ENCODE data around the gene ARL13B. TPM values are rescaled to one million over a fixed set of nuclear protein-coding genes. Genes with fewer than 3 reads are reported as not detected.
A peak's percentile ranks its signal among the peaks of the same experiment; 100 is the strongest.

The ARL13B gene
- total RNA-seq, 1 donor from 2014 or later, result 12.1 TPM

DNA sequence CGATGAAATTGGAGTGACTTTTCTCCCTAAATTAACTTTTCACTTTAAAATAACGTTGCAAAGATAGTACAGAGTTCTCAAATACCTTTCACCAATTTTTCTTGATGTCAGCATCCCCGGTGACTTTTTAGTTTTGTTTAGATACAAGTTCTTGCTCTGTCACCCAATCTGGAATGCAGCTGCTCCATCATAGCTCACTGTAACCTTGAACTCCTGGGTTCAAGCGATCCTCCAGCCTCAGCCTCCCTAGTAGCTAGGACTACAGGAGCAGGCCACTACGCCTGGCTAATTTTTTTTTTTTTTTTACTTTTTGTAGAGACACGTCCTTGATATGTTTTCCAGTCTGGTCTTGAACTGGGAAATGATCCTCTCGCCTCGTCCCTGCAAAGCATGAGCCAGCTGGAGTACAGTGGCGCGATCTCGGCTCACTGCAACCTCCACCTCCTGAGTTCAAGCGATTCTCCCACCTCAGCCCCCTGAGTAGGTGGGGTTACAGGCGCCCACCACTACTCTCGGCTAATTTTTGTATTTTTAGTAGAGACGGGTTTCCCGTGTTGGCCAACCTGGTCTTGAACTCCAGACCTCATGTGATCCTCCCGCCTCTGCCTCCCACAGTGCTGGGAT is 83.7 kb downstream of the ARL13B start:
- Mint-ChIP-seq H3K9me3 (ENCODE audit: unreplicated experiment) (peaks cover 4% of the 10 kb centered on the region), H3K36me3 (ENCODE audit: unreplicated experiment) (peaks cover 8% of the 10 kb centered on the region), H3K4me1 (ENCODE audit: low read depth, unreplicated experiment) (peaks cover 8% of the 10 kb centered on the region), H3K27ac (ENCODE audit: unreplicated experiment) (peak overlapping the region; percentile 99), H3K4me3 (ENCODE audit: unreplicated experiment) (peak overlapping the region; percentile 98), H3K27me3 (ENCODE audit: unreplicated experiment) (peaks cover 4% of the 10 kb centered on the region)
- TF ChIP-seq, protein P1, sequence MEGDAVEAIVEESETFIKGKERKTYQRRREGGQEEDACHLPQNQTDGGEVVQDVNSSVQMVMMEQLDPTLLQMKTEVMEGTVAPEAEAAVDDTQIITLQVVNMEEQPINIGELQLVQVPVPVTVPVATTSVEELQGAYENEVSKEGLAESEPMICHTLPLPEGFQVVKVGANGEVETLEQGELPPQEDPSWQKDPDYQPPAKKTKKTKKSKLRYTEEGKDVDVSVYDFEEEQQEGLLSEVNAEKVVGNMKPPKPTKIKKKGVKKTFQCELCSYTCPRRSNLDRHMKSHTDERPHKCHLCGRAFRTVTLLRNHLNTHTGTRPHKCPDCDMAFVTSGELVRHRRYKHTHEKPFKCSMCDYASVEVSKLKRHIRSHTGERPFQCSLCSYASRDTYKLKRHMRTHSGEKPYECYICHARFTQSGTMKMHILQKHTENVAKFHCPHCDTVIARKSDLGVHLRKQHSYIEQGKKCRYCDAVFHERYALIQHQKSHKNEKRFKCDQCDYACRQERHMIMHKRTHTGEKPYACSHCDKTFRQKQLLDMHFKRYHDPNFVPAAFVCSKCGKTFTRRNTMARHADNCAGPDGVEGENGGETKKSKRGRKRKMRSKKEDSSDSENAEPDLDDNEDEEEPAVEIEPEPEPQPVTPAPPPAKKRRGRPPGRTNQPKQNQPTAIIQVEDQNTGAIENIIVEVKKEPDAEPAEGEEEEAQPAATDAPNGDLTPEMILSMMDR (IDR thresholded peaks at IDR 0.05; ENCODE audit: partially characterized antibody, unreplicated experiment), result no peak
- DNase-seq, result no peak

DNA sequence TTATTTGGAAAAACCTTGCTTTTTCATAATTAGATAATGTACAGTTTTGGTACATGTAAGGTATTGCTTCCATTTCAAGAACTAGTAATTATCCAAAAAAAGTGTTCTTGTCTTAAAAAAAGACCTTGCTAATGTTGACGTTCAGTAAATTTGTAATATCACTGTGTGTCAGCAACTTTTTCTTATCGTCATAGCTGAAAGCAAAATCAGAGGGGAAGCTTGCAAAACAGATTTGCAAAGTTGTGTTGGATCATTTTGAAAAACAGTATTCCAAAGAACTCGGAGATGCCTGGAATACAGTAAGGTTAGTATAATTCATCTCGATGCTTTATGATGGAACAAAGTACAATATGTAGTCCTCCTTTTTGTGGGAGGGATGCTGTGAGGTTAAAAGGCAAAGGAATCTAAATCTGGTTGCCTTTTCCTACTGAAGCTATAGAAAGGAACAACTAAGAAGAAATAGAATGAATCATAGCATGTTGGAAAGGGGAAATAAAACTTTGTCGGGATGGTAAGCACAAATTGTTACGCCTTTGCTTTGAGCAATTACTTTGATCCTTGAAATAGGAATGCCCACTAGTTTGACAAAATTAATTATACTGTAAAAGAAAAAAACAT is 84.4 kb downstream of the ARL13B start:
- Mint-ChIP-seq H3K4me3 (ENCODE audit: unreplicated experiment) (peak overlapping the region; percentile 98), H3K36me3 (ENCODE audit: unreplicated experiment) (peaks cover 8% of the 10 kb centered on the region), H3K27ac (ENCODE audit: unreplicated experiment) (peak overlapping the region; percentile 99), H3K9me3 (ENCODE audit: unreplicated experiment) (peaks cover 4% of the 10 kb centered on the region), H3K27me3 (ENCODE audit: unreplicated experiment) (peaks cover 4% of the 10 kb centered on the region), H3K4me1 (ENCODE audit: low read depth, unreplicated experiment) (peaks cover 8% of the 10 kb centered on the region)
- TF ChIP-seq, protein P1 (IDR thresholded peaks at IDR 0.05; ENCODE audit: partially characterized antibody, unreplicated experiment), result no peak
- DNase-seq, result no peak

DNA sequence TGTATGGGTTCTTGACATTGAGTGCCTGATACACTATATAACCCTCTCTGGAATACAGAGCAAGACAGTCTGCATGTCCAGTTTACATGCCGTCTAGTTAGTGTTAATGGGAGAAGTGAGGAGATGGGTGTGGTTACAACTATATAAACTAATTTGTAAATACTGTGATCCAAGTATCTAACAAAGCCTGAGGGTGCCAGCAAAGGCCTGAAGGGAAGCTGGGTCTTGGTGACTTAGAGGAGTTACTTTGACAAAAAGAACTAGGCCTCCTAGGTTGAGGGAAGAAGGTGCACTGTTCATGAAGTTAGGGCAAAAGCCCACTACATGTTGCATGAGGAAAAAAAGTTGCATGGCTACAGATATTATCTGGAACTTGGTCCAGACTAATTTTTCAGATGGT is 85.2 kb downstream of the ARL13B start:
- no peak for DNase-seq
- TF ChIP-seq, protein P1 (IDR thresholded peaks at IDR 0.05; ENCODE audit: partially characterized antibody, unreplicated experiment), result no peak
- Mint-ChIP-seq H3K27ac (ENCODE audit: unreplicated experiment) (no peak overlapping the region), H3K4me1 (ENCODE audit: low read depth, unreplicated experiment) (peaks cover 8% of the 10 kb centered on the region), H3K36me3 (ENCODE audit: unreplicated experiment) (peaks cover 8% of the 10 kb centered on the region), H3K9me3 (ENCODE audit: unreplicated experiment) (peaks cover 4% of the 10 kb centered on the region), H3K4me3 (ENCODE audit: unreplicated experiment) (no peak overlapping the region), H3K27me3 (ENCODE audit: unreplicated experiment) (peaks cover 4% of the 10 kb centered on the region)

DNA sequence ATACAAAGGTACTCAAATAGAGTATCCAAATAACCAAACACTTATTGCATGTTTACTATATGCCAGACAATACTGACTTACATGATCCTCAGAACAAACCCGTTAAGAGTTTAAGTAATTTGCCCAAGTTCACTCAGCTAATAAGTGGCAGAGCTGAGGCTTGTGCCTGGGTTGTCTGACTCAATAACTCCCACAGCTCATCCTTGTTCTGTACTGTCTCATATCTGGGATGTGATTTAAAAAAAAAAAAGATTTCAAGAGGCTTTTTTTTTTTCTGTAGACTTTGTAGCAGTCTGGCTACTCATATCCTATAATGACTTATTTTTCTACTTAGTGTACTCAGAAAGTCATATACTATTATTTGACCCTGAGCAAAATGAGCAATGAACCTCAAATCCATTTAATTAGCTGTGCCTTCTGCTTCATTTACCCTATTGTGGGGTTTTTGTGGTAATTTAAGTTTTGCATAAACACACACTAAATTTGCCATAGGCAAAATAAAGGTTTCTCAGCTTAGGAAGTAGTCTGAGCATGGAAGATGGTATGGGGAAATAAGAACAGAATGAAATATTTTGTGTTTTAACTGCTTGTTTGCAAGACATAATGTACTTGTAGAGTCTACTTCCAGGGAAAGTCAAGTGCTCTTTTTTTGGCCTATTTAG is 86.0 kb downstream of the ARL13B start:
- DNase-seq, result no peak
- Mint-ChIP-seq H3K36me3 (ENCODE audit: unreplicated experiment) (peaks cover 8% of the 10 kb centered on the region), H3K4me3 (ENCODE audit: unreplicated experiment) (no peak overlapping the region), H3K9me3 (ENCODE audit: unreplicated experiment) (peaks cover 4% of the 10 kb centered on the region), H3K4me1 (ENCODE audit: low read depth, unreplicated experiment) (peaks cover 8% of the 10 kb centered on the region), H3K27ac (ENCODE audit: unreplicated experiment) (no peak overlapping the region), H3K27me3 (ENCODE audit: unreplicated experiment) (peaks cover 4% of the 10 kb centered on the region)
- TF ChIP-seq, protein P1 (IDR thresholded peaks at IDR 0.05; ENCODE audit: partially characterized antibody, unreplicated experiment), result no peak
